HCT116 (cell line): Measurements from ENCODE around the gene ARHGEF16. TPM values are rescaled to one million over a fixed set of nuclear protein-coding genes. Genes with fewer than 3 reads are reported as not detected.

Source experiments
- ATAC-seq: fragments of 200-7000 bp; cut with Tn5 transposase; 2 replicates; pipeline ENCODE4 v1.9.1; 2020; ENCODE audit warnings: mild to moderate bottlenecking, moderate library complexity
- BruUV-seq: library from RNA; stranded (reverse); fragments of 400-500 nt; replicated peaks from 2 replicates; lab custom pipeline; 2021; lab: Mats Ljungman, UMichigan
- CTCF ChIA-PET: fragments of 300-600 bp; sonication (Branson Sonifier 250); formaldehyde crosslinking; loops from one replicate; lab custom pipeline; 2021; ENCODE audit warnings: antibody characterized with exemption; lab: Charles Lee
- POLR2A ChIA-PET: fragments of 300-600, 350-600 bp; sonication (Branson Sonifier 250); formaldehyde crosslinking; loops from one replicate; lab custom pipeline; 2021; ENCODE audit warnings: antibody characterized with exemption; lab: Charles Lee
- RAD21 ChIA-PET, 2 experiments: fragments of 300-600 bp; sonication (Branson Sonifier 250); formaldehyde crosslinking; loops; one replicate each; lab custom pipeline; 2023; ENCODE audit warnings: low total read pairs in 2 of 2; ENCODE audit not compliant: uncharacterized antibody in 2 of 2, unreplicated experiment in 2 of 2, low non-redundant PET in 1 of 2; lab: Charles Lee
- DNase-seq: peaks from one replicate; pipeline ENCODE4 v3.0.0-alpha.2; 2010; ENCODE audit warnings: low read depth, low spot score
- H2AFZ ChIP-seq: fragments of 200-600 bp; shearing (Covaris generic), sonication (generic); 2 replicates; pipeline ENCODE4 v1.6.1; 2017; ENCODE audit warnings: low read depth, mixed run types, mixed read lengths, antibody characterized with exemption, low read length; ENCODE audit not compliant: poor library complexity, severe bottlenecking
- H3K27ac ChIP-seq: 2 replicates; pipeline ENCODE4 v1.5.1; 2012; ENCODE audit warnings: low read depth, low read length
- H3K27me3 ChIP-seq: fragments of 200-600 bp; sonication (generic); 2 replicates; pipeline ENCODE4 v1.6.1; 2016; ENCODE audit warnings: mixed run types, low read length, mixed read lengths; ENCODE audit not compliant: insufficient read depth
- H3K36me3 ChIP-seq, 2 experiments: fragments of 200-500 bp in 1 of 2; fragments of 200-600 bp in 1 of 2; sonication (Bioruptor generic) in 1 of 2; sonication (generic) in 1 of 2; 2 replicates each; pipeline versions ENCODE4 v1.5.1 to v1.6.1; 2014 to 2016; ENCODE audit warnings: low read length in 2 of 2, inconsistent platforms in 1 of 2, mixed read lengths in 1 of 2, mixed run types in 1 of 2; ENCODE audit not compliant: insufficient read depth in 2 of 2, control insufficient read depth in 1 of 2
- H3K4me1 ChIP-seq, 2 experiments: fragments of 200-600 bp in 1 of 2; sonication (generic) in 1 of 2; 2 replicates each; pipeline versions ENCODE4 v1.5.1 to v1.6.1; 2012 to 2017; ENCODE audit warnings: low read length in 2 of 2, inconsistent platforms in 1 of 2, mild to moderate bottlenecking in 1 of 2, mixed read lengths in 1 of 2, mixed run types in 1 of 2, moderate library complexity in 1 of 2; ENCODE audit not compliant: insufficient read depth in 2 of 2, control insufficient read depth in 1 of 2
- H3K4me2 ChIP-seq: fragments of 200-600 bp; sonication (generic); 2 replicates; pipeline ENCODE4 v1.6.1; 2017; ENCODE audit warnings: mixed run types, low read length, mixed read lengths
- H3K4me3 ChIP-seq, 2 experiments: fragments of 200-600 bp in 1 of 2; sonication (generic) in 1 of 2; replicated peaks in 1 of 2; 2 replicates each; pipeline ENCODE4 v1.5.1; 2011 to 2016; ENCODE audit warnings: low read length in 2 of 2, control low read depth in 1 of 2, low read depth in 1 of 2, mild to moderate bottlenecking in 1 of 2, mixed read lengths in 1 of 2, mixed run types in 1 of 2
- H3K79me2 ChIP-seq: fragments of 200-600 bp; sonication (generic); 2 replicates; pipeline ENCODE4 v1.6.1; 2017; ENCODE audit warnings: mild to moderate bottlenecking, mixed run types, low read length, moderate library complexity, mixed read lengths; ENCODE audit not compliant: insufficient read depth
- H3K9ac ChIP-seq: fragments of 200-600 bp; sonication (generic); 2 replicates; pipeline ENCODE4 v1.6.1; 2016; ENCODE audit warnings: low read length, mixed read lengths
- H3K9me2 ChIP-seq: fragments of 200-600 bp; sonication (generic), shearing (Covaris generic); 2 replicates; pipeline ENCODE4 v1.6.1; 2017; ENCODE audit warnings: mixed run types, mild to moderate bottlenecking, moderate library complexity; ENCODE audit not compliant: insufficient read depth
- H3K9me3 ChIP-seq, 2 experiments: fragments of 200-500 bp in 1 of 2; fragments of 200-600 bp in 1 of 2; sonication (Bioruptor generic) in 1 of 2; sonication (generic) in 1 of 2; 2 replicates each; pipeline ENCODE4 v1.6.1; 2014 to 2017; ENCODE audit warnings: low read length in 2 of 2, mixed read lengths in 2 of 2, inconsistent platforms in 1 of 2, low read depth in 1 of 2, mild to moderate bottlenecking in 1 of 2, mixed run types in 1 of 2, moderate library complexity in 1 of 2; ENCODE audit not compliant: control insufficient read depth in 1 of 2, insufficient read depth in 1 of 2
- H4K20me1 ChIP-seq: fragments of 200-600 bp; sonication (generic), shearing (Covaris generic); 2 replicates; pipeline ENCODE4 v1.6.1; 2017; ENCODE audit warnings: mixed run types, mild to moderate bottlenecking, moderate library complexity; ENCODE audit not compliant: insufficient read depth
- ATF3 ChIP-seq: IDR thresholded peaks from 2 replicates; pipeline ENCODE4 v1.6.1; 2012
- CEBPB ChIP-seq: IDR thresholded peaks from 2 replicates; pipeline ENCODE4 v1.6.1; 2012; ENCODE audit warnings: low read depth
- CTCF ChIP-seq, 3 experiments: fragments of 200-600 bp in 1 of 3; sonication (generic) in 1 of 3; IDR thresholded peaks in 2 of 3; conservative IDR thresholded peaks in 1 of 3; 2 replicates each; pipeline ENCODE4 v1.5.1; 2012 to 2017; ENCODE audit warnings: low read depth in 2 of 3, low read length in 2 of 3, antibody characterized with exemption in 1 of 3, borderline replicate concordance in 1 of 3, control low read depth in 1 of 3, mild to moderate bottlenecking in 1 of 3, mixed read lengths in 1 of 3, mixed run types in 1 of 3, moderate library complexity in 1 of 3; ENCODE audit not compliant: insufficient read depth in 1 of 3
- EZH2phosphoT487 ChIP-seq: fragments of 200-600 bp; IDR thresholded peaks from 2 replicates; pipeline ENCODE4 v1.6.1; 2018; ENCODE audit warnings: antibody characterized with exemption, borderline replicate concordance
- FOSL1 ChIP-seq: IDR thresholded peaks from 2 replicates; pipeline ENCODE4 v1.6.1; 2012; ENCODE audit warnings: low read depth
- POLR2AphosphoS5 ChIP-seq: IDR thresholded peaks from 2 replicates; pipeline ENCODE4 v1.6.1; 2011; ENCODE audit warnings: mild to moderate bottlenecking, low read depth, low read length, moderate library complexity
- RAD21 ChIP-seq: IDR thresholded peaks from 2 replicates; pipeline ENCODE4 v1.6.1; 2012; ENCODE audit warnings: low read depth, mild to moderate bottlenecking
- SIN3A ChIP-seq: IDR thresholded peaks from 2 replicates; pipeline ENCODE4 v1.6.1; 2012; ENCODE audit warnings: low read depth
- ZFX ChIP-seq: fragments of 450-650 bp; IDR thresholded peaks from 2 replicates; pipeline ENCODE4 v1.6.1; 2017
- intact Hi-C: fragments of 100-400 bp; cut with micrococcal nuclease; formaldehyde crosslinking; loops from 2 replicates; pipeline ENCODE4 v1.10.0; 2022
- total RNA-seq: library from RNA; stranded (reverse); gene quantifications from one replicate; pipeline ENCODE4 v1.2.1, GENCODE V29; 2021; ENCODE audit not compliant: unreplicated experiment

ARHGEF16 gene
- total RNA-seq, 1 experiment from 2014 or later = 37.4 TPM

GRCh38 chr1:3463013-3463385 is 8.5 kb downstream of the ARHGEF16 start:
- Histone ChIP-seq H3K36me3 (no peaks in the 10 kb centered on the region), H3K9me3 (no peaks in the 10 kb centered on the region), H3K4me3 (no peak overlapping the region), H3K27ac (no peak overlapping the region), H3K4me2 (no peak overlapping the region), H3K4me1 (peaks cover 14 to 23% of the 10 kb centered on the region in 2 experiments), H3K79me2 (no peaks in the 10 kb centered on the region; the same call in 1 of the 2 replicates), H3K27me3 (no peaks in the 10 kb centered on the region), H2AFZ (no peak overlapping the region)
- BruUV-seq = no TSS peak
- ChIA-PET RAD21 (no interaction called here), POLR2A (no interaction called here)
- intact Hi-C loops = no loop called here
- TF ChIP-seq CEBPB = no peak
- no peak for TF ChIP-seq POLR2AphosphoS5
- TF ChIP-seq EZH2phosphoT487 = no peak
- TF ChIP-seq SIN3A = no peak
- TF ChIP-seq RAD21 = no peak
- TF ChIP-seq ZFX = no peak
- TF ChIP-seq ATF3 = no peak
- no peak for TF ChIP-seq CTCF (IDR thresholded peaks at IDR 0.05 in 2 of 3, conservative IDR thresholded peaks at IDR 0.05 in 1 of 3; ENCODE audit: borderline replicate concordance in 1 of 3, insufficient read depth in 1 of 3, low read depth in 2 of 3, low read length in 2 of 3)
- TF ChIP-seq FOSL1 = no peak
- TF ChIP-seq, all 23 proteins: peak for 0
- ATAC-seq (no peak), DNase-seq (no peak)
- Histone ChIP-seq H3K9me2 (no peaks in the 10 kb centered on the region), H3K9ac (no peak overlapping the region), H4K20me1 (no peaks in the 10 kb centered on the region)
- CTCF ChIA-PET = interaction anchor here (0.5 kb wide), 1 partner anchor 126 kb away, joined by 3 read pairs; no protein-coding TSS in a partner anchor
